Measurements from ENCODE around the gene TAMALIN. TPM values are rescaled to one million over a fixed set of nuclear protein-coding genes. Genes with fewer than 3 reads are reported as not detected.

Gene TAMALIN
- total and polyA plus RNA-seq, 2 experiments from 2014 or later = 0.34 to 3.0 TPM

DNA sequence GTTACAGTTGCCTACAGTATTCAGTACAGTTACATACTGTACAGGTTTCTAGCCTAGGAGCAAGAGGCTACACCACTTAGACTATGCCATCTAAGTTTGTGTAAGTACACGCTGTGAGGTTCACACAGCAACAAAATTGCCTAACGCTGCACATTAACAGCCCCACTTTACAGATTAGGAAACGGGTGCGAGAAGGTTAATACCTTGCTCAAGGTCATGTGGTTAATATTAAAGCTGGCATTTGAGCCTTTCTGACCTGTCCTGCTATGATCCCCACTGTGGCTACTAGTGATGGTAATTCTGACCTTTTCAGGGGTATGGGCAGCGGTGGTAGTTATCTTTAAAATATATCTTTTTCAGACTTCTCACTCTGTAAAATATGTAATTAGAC lies 34.3 kb upstream of the TAMALIN start (continued):
- no peak for TF ChIP-seq JUNB (IDR thresholded peaks at IDR 0.05; ENCODE audit: unreplicated experiment)
- no peak for TF ChIP-seq NANOG (IDR thresholded peaks at IDR 0.05; ENCODE audit: borderline replicate concordance)
- no peak for TF ChIP-seq ZNF331 (CRISPR knock-in tag; IDR thresholded peaks at IDR 0.05; ENCODE audit: low read depth)
- TF ChIP-seq ZNF114 (CRISPR knock-in tag; IDR thresholded peaks at IDR 0.05) = no peak
- TF ChIP-seq, protein P1, sequence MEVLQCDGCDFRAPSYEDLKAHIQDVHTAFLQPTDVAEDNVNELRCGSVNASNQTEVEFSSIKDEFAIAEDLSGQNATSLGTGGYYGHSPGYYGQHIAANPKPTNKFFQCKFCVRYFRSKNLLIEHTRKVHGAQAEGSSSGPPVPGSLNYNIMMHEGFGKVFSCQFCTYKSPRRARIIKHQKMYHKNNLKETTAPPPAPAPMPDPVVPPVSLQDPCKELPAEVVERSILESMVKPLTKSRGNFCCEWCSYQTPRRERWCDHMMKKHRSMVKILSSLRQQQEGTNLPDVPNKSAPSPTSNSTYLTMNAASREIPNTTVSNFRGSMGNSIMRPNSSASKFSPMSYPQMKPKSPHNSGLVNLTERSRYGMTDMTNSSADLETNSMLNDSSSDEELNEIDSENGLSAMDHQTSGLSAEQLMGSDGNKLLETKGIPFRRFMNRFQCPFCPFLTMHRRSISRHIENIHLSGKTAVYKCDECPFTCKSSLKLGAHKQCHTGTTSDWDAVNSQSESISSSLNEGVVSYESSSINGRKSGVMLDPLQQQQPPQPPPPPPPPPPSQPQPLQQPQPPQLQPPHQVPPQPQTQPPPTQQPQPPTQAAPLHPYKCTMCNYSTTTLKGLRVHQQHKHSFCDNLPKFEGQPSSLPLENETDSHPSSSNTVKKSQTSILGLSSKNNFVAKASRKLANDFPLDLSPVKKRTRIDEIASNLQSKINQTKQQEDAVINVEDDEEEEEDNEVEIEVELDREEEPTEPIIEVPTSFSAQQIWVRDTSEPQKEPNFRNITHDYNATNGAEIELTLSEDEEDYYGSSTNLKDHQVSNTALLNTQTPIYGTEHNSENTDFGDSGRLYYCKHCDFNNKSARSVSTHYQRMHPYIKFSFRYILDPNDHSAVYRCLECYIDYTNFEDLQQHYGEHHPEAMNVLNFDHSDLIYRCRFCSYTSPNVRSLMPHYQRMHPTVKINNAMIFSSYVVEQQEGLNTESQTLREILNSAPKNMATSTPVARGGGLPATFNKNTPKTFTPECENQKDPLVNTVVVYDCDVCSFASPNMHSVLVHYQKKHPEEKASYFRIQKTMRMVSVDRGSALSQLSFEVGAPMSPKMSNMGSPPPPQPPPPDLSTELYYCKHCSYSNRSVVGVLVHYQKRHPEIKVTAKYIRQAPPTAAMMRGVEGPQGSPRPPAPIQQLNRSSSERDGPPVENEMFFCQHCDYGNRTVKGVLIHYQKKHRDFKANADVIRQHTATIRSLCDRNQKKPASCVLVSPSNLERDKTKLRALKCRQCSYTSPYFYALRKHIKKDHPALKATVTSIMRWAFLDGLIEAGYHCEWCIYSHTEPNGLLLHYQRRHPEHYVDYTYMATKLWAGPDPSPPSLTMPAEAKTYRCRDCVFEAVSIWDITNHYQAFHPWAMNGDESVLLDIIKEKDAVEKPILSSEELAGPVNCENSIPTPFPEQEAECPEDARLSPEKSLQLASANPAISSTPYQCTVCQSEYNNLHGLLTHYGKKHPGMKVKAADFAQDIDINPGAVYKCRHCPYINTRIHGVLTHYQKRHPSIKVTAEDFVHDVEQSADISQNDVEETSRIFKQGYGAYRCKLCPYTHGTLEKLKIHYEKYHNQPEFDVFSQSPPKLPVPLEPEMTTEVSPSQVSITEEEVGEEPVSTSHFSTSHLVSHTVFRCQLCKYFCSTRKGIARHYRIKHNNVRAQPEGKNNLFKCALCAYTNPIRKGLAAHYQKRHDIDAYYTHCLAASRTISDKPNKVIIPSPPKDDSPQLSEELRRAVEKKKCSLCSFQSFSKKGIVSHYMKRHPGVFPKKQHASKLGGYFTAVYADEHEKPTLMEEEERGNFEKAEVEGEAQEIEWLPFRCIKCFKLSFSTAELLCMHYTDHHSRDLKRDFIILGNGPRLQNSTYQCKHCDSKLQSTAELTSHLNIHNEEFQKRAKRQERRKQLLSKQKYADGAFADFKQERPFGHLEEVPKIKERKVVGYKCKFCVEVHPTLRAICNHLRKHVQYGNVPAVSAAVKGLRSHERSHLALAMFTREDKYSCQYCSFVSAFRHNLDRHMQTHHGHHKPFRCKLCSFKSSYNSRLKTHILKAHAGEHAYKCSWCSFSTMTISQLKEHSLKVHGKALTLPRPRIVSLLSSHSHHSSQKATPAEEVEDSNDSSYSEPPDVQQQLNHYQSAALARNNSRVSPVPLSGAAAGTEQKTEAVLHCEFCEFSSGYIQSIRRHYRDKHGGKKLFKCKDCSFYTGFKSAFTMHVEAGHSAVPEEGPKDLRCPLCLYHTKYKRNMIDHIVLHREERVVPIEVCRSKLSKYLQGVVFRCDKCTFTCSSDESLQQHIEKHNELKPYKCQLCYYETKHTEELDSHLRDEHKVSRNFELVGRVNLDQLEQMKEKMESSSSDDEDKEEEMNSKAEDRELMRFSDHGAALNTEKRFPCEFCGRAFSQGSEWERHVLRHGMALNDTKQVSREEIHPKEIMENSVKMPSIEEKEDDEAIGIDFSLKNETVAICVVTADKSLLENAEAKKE (CRISPR knock-in tag; IDR thresholded peaks at IDR 0.05) = no peak
- TF ChIP-seq STAT1 (IDR thresholded peaks at IDR 0.05; ENCODE audit: unreplicated experiment) = no peak
- no peak for TF ChIP-seq CREB1 (CRISPR knock-in tag; IDR thresholded peaks at IDR 0.05; ENCODE audit: low read depth)
- no peak for TF ChIP-seq EZH2 (IDR thresholded peaks at IDR 0.05; ENCODE audit: low read depth, unreplicated experiment)
- no peak for TF ChIP-seq POLR2AphosphoS5 (IDR thresholded peaks at IDR 0.05; ENCODE audit: low read depth)
- TF ChIP-seq EZH2phosphoT487 (IDR thresholded peaks at IDR 0.05; ENCODE audit: unreplicated experiment) = no peak

DNA sequence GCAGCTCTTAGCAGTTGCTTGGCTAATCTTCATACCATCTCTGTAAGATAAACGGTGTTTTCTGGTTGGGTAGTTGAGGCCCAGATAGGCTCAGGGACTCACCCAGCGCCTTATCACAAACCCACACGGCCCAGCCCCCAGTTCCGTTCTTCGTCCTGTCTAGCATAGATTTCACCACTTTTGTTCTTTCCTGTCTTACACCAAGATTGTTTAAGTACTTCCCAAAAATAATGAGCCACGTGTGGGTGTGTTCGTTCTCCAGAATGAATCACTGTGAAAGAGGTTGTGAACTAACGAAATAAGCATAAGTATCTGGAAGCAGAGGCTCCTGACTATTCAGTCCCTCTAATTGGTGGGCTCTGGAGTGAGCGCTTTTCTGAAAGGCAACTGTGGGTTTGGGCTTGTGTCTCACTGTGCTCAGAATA lies 33.9 kb upstream of the TAMALIN start:
- Histone ChIP-seq H3K79me2 (replicated peaks; ENCODE audit: insufficient read depth) (0 out of 2 replicates have a peak, but pooled peaks cover 10% of the 10 kb centered on the region), H3K36me3 (ENCODE audit: insufficient read depth) (no peaks in the 10 kb centered on the region), H3K27ac (ENCODE audit: low read depth) (no peak overlapping the region), H3F3A (replicated peaks; ENCODE audit: low read depth) (no peaks in the 10 kb centered on the region), H2AFZ (no peak overlapping the region), H3K4me3 (no peak overlapping the region), H3K9me2 (ENCODE audit: insufficient read depth) (no peaks in the 10 kb centered on the region), H3K27me3 (ENCODE audit: insufficient read depth) (no peaks in the 10 kb centered on the region), H4K20me1 (replicated peaks; ENCODE audit: insufficient read depth) (peaks cover 26% of the 10 kb centered on the region; the same call in 1 of the 2 replicates), H3K4me2 (no peak overlapping the region), H3K4me1 (ENCODE audit: insufficient read depth) (peaks cover 12% of the 10 kb centered on the region)
- H3K27ac Mint-ChIP-seq = no peak overlapping the region
- H3K9me3 Mint-ChIP-seq = no peaks in the 10 kb centered on the region
- peaks cover 40% of the 10 kb centered on the region for H3K4me1 Mint-ChIP-seq
- TF ChIP-seq CREB1 (CRISPR knock-in tag; IDR thresholded peaks at IDR 0.05; ENCODE audit: low read depth) (no peak), NANOG (IDR thresholded peaks at IDR 0.05; ENCODE audit: borderline replicate concordance) (no peak), JUNB (IDR thresholded peaks at IDR 0.05; ENCODE audit: unreplicated experiment) (no peak)
- no peak overlapping the region for H3K4me3 Mint-ChIP-seq
- H3K27me3 Mint-ChIP-seq (ENCODE audit: insufficient read depth, low read depth, poor library complexity) = peaks cover 1% of the 10 kb centered on the region
- H3K36me3 Mint-ChIP-seq (ENCODE audit: low read depth) = peaks cover 23% of the 10 kb centered on the region
- ATAC-seq (no peak; the same call in 2 of the 3 replicates), DNase-seq (ENCODE audit: low spot score) (no peak)
